Neutrophil (primary cell): ENCODE measurements around the gene JDP2.
A peak's percentile ranks its signal among the peaks of the same experiment; 100 is the strongest.

ENCODE experiments used
- H3K27ac ChIP-seq: fragments of 200-600 bp; sonication (generic); 2 replicates; pipeline ENCODE4 v1.5.1; 2016; ENCODE audit warnings: mild to moderate bottlenecking, moderate library complexity
- H3K27me3 ChIP-seq: fragments of 200-600 bp; sonication (generic); 2 replicates; pipeline ENCODE4 v1.6.0; 2016; ENCODE audit warnings: mild to moderate bottlenecking
- H3K36me3 ChIP-seq: fragments of 200-600 bp; sonication (generic); 2 replicates; pipeline ENCODE4 v1.5.1; 2017
- H3K4me1 ChIP-seq, 2 experiments: fragments of 200-600 bp in 1 of 2; sonication (generic) in 1 of 2; 1 replicate in 1 of 2; 2 replicates in 1 of 2; pipeline versions ENCODE4 v1.5.1 to v1.6.1; 2013 to 2016; ENCODE audit warnings: low read depth in 1 of 2, low read length in 1 of 2, mild to moderate bottlenecking in 1 of 2, moderate library complexity in 1 of 2; ENCODE audit not compliant: control insufficient read depth in 1 of 2, insufficient read depth in 1 of 2
- H3K4me3 ChIP-seq, 2 experiments: fragments of 200-600 bp in 1 of 2; sonication (generic) in 1 of 2; 1 replicate in 1 of 2; 2 replicates in 1 of 2; pipeline ENCODE4 v1.5.1; 2013 to 2016; ENCODE audit warnings: low read depth in 1 of 2, low read length in 1 of 2, mild to moderate bottlenecking in 1 of 2, moderate library complexity in 1 of 2
- H3K9me3 ChIP-seq: fragments of 200-600 bp; sonication (generic); 2 replicates; pipeline ENCODE4 v1.5.1; 2016
- TF ChIP-seq, protein P1 (sequence below): fragments of 200-600 bp; sonication (generic); IDR thresholded peaks from 2 replicates; pipeline ENCODE4 v1.5.1; 2016; ENCODE audit warnings: antibody characterized with exemption

Gene JDP2

DNA sequence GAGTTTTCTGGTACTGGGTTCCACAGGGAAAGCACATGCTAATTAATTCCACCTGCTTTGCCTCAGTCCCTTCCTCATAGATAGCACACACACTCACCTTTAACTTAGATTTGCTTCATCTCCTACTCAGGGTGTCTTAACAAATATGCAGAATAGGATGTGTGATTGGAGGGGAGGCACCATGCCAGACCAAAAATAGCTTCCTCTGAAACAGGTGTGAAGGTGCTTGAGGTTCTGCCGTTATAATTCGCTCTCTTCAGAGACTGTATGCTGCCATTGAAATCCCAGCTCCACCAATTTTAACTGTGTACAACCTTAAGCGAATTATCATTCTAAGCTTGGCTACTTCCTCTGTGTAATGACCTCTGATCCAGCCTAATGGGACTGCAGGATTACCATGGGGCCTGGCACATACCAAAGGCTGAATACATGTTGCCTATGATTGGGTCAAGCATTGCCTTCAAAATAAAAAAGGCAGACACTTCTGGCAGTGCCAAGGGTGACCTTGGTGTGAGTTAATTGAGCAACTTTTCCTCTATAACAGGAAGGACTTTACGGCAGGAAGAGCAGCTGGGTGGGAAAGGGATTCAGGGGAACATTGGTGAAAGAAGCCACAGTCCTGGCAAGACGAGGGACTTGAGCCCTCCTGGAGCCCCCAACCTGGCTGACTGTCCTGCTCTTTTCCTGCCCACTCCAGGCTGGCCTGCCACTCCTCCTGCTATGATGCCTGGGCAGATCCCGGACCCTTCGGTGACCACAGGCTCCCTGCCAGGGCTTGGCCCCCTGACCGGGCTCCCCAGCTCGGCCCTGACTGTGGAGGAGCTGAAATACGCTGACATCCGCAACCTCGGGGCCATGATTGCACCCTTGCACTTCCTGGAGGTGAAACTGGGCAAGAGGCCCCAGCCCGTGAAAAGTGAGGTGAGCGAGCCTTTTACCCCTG is 9.7 kb downstream of the JDP2 start:
- H3K9me3 ChIP-seq = no peaks in the 10 kb centered on the region
- no peaks in the 10 kb centered on the region for H3K27me3 ChIP-seq
- TF ChIP-seq, protein P1, sequence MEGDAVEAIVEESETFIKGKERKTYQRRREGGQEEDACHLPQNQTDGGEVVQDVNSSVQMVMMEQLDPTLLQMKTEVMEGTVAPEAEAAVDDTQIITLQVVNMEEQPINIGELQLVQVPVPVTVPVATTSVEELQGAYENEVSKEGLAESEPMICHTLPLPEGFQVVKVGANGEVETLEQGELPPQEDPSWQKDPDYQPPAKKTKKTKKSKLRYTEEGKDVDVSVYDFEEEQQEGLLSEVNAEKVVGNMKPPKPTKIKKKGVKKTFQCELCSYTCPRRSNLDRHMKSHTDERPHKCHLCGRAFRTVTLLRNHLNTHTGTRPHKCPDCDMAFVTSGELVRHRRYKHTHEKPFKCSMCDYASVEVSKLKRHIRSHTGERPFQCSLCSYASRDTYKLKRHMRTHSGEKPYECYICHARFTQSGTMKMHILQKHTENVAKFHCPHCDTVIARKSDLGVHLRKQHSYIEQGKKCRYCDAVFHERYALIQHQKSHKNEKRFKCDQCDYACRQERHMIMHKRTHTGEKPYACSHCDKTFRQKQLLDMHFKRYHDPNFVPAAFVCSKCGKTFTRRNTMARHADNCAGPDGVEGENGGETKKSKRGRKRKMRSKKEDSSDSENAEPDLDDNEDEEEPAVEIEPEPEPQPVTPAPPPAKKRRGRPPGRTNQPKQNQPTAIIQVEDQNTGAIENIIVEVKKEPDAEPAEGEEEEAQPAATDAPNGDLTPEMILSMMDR = no peak
- peak overlapping the region; percentile 66 for H3K27ac ChIP-seq
- no peak overlapping the region for H3K4me3 ChIP-seq
- peaks cover 36 to 37% of the 10 kb centered on the region in 2 experiments for H3K4me1 ChIP-seq
- peaks cover 85% of the 10 kb centered on the region for H3K36me3 ChIP-seq

DNA sequence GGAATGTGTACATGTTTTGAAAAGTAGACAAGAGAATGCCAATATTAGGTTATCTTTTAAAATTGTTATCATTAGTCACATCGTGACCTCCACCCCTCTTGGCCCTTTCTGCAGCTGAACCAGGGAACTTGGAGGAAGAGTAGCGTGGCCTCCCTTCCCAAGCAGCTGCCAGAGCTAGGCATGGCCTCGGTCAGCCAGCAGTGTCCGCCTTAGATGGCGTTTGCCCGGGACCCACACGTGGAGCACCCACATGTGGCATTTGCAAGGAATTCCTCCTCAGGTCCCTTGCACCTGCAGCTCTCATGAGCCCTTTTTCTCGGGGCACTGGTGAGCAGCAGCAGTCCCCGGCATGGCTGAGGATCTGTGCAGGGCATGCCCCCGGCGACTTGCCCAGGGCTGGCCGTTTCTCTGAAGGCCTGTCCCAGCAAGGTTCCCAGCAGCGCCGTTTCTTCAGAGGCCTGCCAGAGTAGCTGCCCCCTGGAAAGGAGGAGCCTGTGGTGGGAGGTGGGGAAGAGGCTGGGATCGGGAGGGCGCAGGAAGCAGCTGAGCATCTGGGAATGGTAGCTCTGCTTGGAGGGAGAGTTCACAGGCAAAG is 10.8 kb downstream of the JDP2 start:
- Histone ChIP-seq H3K27me3 (no peaks in the 10 kb centered on the region), H3K27ac (peak overlapping the region; percentile 66), H3K4me1 (peaks cover 36 to 37% of the 10 kb centered on the region in 2 experiments), H3K36me3 (peaks cover 82% of the 10 kb centered on the region), H3K9me3 (no peaks in the 10 kb centered on the region), H3K4me3 (no peak overlapping the region)
- TF ChIP-seq, protein P1 = no peak

DNA sequence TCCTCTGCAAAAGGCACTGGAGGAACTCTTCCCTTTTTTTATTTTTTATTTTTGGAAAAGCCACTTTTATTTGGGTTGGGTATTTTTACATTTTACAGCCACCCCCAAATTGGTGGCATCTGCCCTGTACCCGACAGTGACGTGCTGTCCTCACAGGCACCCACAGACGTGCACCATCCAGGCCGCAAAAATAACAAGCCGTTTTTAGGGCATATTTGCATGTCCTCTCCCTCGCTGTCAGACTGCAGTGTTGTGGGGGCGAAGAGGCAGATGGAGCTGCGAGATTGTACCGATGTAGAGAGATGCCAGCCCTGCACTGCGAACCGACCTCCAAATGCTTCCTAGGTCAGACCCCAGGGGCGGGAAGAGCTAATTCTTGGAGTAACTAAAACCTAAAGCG is 12.2 kb downstream of the JDP2 start:
- Histone ChIP-seq H3K36me3 (peaks cover 82% of the 10 kb centered on the region), H3K4me1 (peaks cover 31 to 32% of the 10 kb centered on the region in 2 experiments), H3K27ac (peak overlapping the region; percentile 48), H3K27me3 (no peaks in the 10 kb centered on the region), H3K4me3 (no peak overlapping the region), H3K9me3 (no peaks in the 10 kb centered on the region)
- TF ChIP-seq, protein P1 = no peak

DNA sequence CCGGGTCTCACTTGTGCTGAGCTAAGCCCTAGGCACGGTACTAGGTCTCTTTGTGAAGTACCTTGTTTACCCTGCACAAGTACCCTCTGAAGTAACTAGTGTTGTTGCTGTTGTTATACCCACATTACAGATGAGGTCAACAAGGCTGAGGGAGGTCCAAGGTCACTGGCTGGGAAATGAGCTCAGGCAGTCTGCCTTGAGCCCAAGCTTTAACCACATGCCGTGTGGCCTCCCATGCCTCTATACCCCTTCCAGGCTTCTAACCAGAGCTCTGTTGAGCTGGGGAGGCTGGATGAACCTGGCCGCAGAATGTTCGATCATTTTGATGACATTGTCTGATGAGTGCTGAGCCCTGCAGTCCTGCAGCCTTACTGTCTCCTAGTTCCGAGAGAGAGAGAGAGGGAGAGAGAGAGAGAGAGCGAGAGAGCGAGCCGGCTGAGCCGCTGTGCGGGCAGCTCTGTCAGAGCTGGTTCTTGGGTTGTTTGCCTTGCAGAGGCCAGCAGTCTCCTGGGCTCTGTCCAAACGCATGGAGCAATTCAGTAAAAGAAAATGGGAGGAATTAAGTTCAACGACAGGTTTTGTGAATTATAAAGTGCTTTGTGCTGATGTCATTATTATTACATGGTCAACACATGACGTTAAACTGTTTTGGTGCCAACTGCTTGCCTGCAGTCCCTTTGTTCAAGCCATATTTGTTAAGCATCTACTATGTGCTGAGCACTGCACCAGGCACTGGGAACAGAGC is 13.1 kb downstream of the JDP2 start:
- no peaks in the 10 kb centered on the region for H3K9me3 ChIP-seq
- peaks cover 85% of the 10 kb centered on the region for H3K36me3 ChIP-seq
- no peaks in the 10 kb centered on the region for H3K27me3 ChIP-seq
- TF ChIP-seq, protein P1 = no peak
- H3K27ac ChIP-seq = peak overlapping the region; percentile 48
- H3K4me1 ChIP-seq = peaks cover 22 to 24% of the 10 kb centered on the region in 2 experiments
- no peak overlapping the region for H3K4me3 ChIP-seq

DNA sequence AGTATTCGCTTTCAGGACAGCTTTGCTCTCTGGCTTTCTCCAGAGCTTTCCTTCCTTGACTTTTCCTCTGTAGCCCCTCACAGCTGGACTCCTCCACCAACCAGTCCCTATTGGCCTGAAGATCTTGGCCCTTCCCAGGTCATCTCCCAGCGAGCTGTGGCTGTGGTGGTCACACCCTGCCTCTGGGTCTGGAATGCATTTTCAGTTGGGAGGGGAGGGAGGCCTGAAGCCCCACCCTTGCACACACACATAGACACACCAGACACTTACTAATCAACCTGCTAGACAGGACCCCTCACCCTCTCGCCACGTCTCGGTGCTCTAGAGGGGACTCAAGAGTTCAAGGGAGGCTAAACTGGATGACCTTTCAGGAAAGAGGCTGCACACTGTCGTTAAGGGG is 13.9 kb downstream of the JDP2 start:
- TF ChIP-seq, protein P1 = no peak
- Histone ChIP-seq H3K36me3 (peaks cover 77% of the 10 kb centered on the region), H3K27ac (peak overlapping the region; percentile 48), H3K27me3 (no peaks in the 10 kb centered on the region), H3K4me1 (peaks cover 22 to 24% of the 10 kb centered on the region in 2 experiments), H3K9me3 (no peaks in the 10 kb centered on the region), H3K4me3 (no peak overlapping the region)
